NCI-H774 (cell line): ENCODE data around the gene PSMC3.

ENCODE experiments used
- DNase-seq: peaks from one replicate; lab custom pipeline; 2025; lab: John Stamatoyannopoulos, UW

PSMC3 gene

DNA sequence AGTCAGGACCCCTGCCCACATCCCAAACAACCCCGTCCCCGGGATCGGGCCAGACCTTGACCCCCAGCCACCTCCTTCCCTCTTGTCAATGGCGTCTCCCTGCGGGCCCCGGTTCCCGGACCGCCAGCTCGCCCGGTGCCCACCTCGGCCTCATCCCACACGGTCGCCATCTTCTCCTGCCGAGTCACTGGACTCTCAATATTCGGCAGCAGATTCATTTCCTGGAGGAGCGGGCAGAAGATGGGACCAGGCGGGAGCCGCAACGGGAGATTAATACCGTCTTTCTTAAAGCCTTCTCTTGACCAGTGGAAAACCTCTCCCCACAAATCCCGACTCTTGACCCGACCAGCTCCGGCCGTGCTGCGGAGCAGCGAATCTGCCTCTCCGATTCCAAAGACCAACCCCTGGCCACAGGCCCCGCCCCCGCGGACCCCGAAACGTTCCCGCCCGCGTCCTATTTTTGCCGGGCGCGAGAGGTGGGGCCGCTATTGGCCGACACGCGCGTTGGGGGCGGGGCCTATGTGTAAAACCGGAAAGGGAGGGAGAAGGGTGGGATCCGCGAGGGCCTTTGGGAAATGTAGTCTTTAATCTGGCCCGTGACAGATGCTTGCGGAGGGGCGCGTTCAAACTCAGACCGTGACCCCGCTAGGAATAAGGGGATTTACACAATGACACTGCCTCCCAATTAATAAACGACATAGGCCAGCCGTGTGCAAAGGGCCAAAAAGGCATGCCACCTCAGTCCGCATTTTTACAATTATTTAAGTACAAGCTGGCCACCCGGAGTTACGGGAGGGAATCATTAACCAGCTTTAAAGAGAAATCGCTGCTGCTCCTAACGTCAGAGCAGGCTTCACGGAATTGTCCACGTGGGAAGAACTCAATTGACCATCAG lies at the start of gene PSMC3:
TSS of gene PSMC3 (minus strand) at position 378 of the 895 bp plus-strand sequence. CDS start at position 218, 160 bp downstream.
- DNase-seq: peak; percentile 96

DNA sequence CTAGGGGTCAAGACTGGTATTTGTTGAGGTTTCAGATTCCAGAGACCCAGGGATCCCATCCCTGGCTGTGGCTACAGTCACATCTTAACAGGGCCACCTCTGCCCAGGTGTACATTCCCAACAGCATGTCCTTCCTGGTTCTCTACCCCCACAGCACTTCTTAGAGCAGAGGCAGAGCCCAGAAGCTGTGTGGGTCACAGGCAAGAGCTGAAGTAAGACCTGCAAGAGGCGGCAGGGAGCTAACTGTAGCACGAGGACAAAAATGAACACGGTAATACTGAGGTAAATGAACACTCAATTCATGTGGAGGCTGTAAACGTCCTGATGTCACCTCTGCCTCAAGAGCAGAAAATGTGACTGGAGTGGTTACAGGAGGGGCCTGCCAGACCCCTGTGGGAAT lies 44.4 kb upstream of the PSMC3 start:
- no peak for DNase-seq

- DNase-seq: no peak
Observed at GRCh38 chr11:47469361-47470179, 43.3 kb upstream of the PSMC3 start.

- DNase-seq: no peak
Observed at GRCh38 chr11:47468598-47469214, 42.5 kb upstream of the PSMC3 start.

DNA sequence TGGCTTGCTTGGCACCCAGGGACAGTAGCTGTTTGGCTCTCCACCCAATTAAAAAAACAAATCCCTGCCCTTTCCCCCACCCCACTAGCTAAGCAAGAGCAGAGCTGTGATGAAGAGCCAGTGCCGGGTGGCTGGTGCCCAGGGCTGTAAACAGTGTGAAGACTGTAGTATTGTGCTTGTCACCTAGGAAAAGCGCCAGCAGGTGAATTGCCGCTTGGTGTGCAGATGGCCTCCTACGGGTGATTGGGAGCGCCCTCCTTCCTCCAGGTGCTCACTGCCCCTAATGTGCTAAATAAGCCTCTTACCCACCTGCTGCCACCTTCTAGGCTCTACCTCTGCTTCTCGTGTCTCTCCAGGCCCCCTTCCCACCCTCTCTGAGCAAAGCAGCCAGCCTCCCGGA lies 41.1 kb upstream of the PSMC3 start:
- DNase-seq: peak; percentile 78

- peak; percentile 22 for DNase-seq
Observed at GRCh38 chr11:47466701-47467250, 40.5 kb upstream of the PSMC3 start.

- no peak for DNase-seq
Observed at GRCh38 chr11:47466201-47466600, 40.0 kb upstream of the PSMC3 start.

DNA sequence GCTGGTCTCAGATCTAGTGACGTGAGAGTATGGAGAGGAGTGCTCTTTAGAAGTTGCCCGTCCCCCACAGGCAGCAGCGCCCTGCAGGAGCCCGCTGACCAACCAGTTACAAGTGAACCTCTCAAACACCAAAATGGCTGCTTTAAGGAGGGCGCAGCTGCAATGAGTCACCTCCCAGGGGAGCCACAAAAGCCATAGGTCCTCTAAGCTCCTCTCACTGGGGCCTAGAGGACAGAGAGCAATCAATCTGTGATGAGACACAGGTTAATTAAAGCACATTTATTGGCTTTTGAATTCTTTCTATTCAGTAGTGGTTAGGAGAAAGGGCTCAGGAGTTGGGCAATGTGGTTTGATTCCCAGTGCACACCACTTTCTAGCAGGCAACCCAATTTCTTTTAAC lies 38.2 kb upstream of the PSMC3 start:
- DNase-seq: no peak

- DNase-seq: no peak
Observed at GRCh38 chr11:47461876-47462275, 35.6 kb upstream of the PSMC3 start.

GRCh38 chr11:47460571-47461235 lies 34.5 kb upstream of the PSMC3 start:
- no peak for DNase-seq

- peak; percentile 76 for DNase-seq
Observed at GRCh38 chr11:47454258-47454671, 28.0 kb upstream of the PSMC3 start.

DNA sequence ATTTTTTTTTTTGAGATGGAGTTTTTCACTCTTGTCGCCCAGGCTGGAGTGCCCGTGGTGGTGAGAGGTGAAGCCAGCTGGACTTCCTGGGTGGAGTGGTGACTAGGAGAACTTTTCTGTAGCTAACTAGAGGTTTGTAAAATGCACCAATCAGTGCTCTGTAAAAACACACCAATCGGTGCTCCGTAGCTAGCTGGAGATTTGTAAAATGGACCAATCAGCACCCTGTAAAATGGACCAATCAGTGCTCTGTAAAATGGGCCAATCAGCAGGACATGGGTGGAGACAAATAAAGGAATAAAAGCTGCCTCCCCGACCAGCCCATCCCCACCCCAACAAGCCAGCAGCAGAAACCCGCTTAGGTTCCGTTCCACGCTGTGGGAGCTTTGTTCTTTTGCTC lies 27.1 kb upstream of the PSMC3 start:
- no peak for DNase-seq

- no peak for DNase-seq
Observed at GRCh38 chr11:47451990-47452389, 25.8 kb upstream of the PSMC3 start.

DNA sequence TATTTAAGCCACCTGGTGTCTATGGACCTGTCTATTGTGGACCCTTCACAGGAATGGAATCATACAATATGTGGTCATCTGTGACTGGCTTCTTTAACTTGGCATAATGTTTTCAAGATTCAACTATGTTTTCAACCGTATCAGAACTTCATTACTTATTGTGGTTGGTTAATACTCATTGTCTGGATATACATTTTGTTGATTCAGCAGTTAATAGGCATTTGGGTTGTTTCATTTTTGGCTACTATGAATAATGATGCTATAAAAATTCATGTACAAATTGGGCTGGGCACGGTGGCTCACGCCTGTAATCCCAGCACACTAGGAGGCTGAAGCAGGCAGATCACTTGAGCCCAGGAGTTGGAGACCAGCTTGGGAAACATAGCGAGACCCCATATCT lies 25.2 kb upstream of the PSMC3 start:
- no peak for DNase-seq

DNA sequence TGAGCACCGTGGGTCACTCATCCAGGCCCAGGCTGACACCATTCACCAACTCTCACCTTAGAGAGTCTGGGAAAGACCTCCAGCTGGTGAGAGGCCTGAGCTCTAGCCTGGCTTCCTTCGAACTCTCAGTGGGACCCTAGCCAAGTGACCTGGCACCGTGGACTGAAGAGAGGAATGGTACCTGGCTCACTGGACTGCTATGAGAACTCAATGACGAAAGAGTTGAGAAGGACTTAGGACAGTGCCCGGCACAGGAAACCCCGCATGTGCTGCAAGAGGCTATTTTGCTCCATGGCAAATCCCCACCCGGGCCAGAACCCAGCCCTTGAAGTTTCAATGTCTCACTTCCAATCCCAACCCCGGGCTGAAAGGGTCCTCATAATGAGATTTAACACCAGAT lies 23.3 kb upstream of the PSMC3 start:
- no peak for DNase-seq

DNA sequence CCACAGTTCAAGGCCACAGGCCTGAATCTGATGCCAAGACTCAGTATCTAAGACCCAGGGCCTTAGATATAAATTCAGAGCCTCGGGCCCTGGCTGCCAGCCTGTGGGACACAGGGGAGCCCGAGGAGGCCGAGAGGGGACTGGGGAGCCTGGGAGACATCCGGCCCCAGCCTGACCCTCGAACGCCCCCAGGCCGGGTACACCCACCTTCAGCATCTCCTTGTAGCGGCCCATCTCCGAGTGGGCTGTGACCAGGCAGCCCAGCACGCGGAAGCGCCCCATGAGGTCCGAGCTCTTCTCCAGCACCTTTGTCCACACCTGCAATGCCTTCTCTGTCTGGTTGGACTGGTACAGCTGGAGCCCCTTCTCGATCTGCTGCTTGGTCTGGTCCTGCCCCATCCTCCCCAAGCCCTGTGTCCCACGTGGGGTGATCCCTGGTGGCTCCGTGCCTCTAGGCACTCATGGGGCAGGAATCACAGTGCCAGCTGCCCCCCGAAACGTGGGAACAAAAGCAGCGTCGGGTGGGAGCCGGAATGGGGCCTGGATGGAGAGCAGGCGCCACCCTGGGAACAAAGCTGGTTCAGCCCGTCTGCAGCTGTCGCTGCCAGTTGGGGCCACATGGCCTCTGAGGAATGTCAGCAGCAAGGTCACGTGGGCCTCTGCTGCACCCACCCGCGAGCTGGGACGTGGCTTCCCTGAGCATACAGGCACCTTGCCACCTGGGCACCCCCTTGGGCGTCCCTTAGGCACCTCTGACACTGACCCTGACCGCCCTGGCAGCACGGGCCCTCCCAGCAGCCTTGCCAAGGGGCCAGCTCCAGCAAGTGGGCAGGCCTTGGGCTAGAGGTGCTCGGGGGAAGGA lies 22.6 kb upstream of the PSMC3 start, which contains the start of gene RAPSN:
TSS of gene RAPSN (minus strand) at position 571 of the 862 bp plus-strand sequence. CDS start at position 399, 172 bp downstream.
- DNase-seq: no peak

DNA sequence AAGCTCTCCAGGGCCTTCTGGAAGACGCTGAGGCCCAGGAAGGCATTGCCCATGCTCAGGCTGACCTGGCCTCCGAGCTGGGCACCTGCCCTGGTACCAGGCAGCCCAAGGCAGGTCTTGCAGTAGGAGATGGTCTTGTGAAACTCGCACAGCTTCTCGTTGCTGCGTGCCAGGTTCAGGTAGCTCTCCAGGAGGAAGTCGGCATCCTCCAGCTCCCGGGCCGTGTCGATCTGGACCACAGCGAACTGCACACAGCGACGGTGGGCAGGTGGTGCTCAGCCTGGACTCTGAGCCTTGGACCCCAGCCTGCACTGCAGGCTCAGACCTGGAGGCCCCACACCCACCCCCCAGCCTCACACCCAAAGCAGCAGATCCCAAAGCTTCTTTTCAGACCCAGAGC lies 21.7 kb upstream of the PSMC3 start:
- no peak for DNase-seq

GRCh38 chr11:47446833-47447232 lies 20.6 kb upstream of the PSMC3 start:
- no peak for DNase-seq

GRCh38 chr11:47445840-47446239 lies 19.6 kb upstream of the PSMC3 start:
- DNase-seq: no peak

- DNase-seq: no peak
Observed at GRCh38 chr11:47443817-47444216, 17.6 kb upstream of the PSMC3 start.
